ENCODE measurements around the gene SYS1. TPM values are rescaled to one million over a fixed set of nuclear protein-coding genes. Genes with fewer than 3 reads are reported as not detected.

Gene SYS1
- total and polyA plus RNA-seq, 2 of the 8 experiments (the other 6 are each of a cell fraction or from before 2014, with no cell fraction given), result 19.6 to 50.8 TPM

DNA sequence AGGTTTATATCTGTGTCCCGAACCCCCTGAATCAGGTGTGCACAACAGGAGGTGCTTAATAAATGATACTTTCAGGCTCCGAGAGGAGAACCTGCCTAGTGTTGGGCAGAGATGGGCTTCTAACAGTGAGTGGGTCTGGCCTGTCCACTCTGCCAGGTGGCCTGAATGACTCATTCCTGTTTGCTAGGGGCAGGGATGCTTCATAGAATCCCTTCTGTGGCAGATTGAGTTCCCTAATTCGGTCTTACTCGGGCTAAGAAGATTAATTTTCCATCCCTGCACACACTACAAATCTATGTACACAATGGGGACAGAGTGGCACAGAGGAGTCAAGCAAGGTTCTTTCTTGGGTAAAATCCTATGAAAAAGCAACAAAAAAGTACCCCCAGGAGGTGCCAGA, 34.5 kb upstream of the SYS1 start:
- DNase-seq (ENCODE audit: low read depth in 1 of 2, low spot score in 2 of 2), result no peak
- Histone ChIP-seq H4K8ac (ENCODE audit: extremely low read depth, insufficient read depth, low read length) (no peak overlapping the region; the same call in 1 of the 2 replicates), H3K14ac (ENCODE audit: insufficient read length) (no peak overlapping the region), H4K91ac (replicated peaks; ENCODE audit: insufficient read length, low read length) (no peak overlapping the region), H3K56ac (replicated peaks; ENCODE audit: insufficient read length, low read depth, low read length) (no peak overlapping the region), H3K79me1 (ENCODE audit: low read depth, low read length) (no peaks in the 10 kb centered on the region), H3K27me3 (replicated peaks in 1 of 4; ENCODE audit: control insufficient read depth in 3 of 4, extremely low read depth in 1 of 4, insufficient read depth in 3 of 4, low read length in 3 of 4) (no peaks in the 10 kb centered on the region), H3K36me3 (ENCODE audit: control insufficient read depth in 2 of 4, insufficient read depth in 4 of 4, low read length in 3 of 4) (peaks cover 8 to 51% (median 36%) of the 10 kb centered on the region in 4 experiments), H3K79me2 (ENCODE audit: control insufficient read depth in 1 of 2, insufficient read depth in 2 of 2, low read length in 2 of 2) (no peaks in the 10 kb centered on the region), H3K23ac (ENCODE audit: insufficient read length) (no peak overlapping the region), H4K20me1 (replicated peaks in 1 of 2; ENCODE audit: control insufficient read depth in 1 of 2, insufficient read depth in 2 of 2, low read length in 2 of 2) (peaks cover 1 to 4% of the 10 kb centered on the region in 2 experiments), H3K27ac (ENCODE audit: low read depth, low read length) (no peak overlapping the region), H3K9me3 (ENCODE audit: insufficient read depth in 2 of 2, low read depth in 1 of 2, low read length in 1 of 2) (no peaks in the 10 kb centered on the region), H3K9ac (replicated peaks in 1 of 4; ENCODE audit: extremely low read depth in 1 of 4, low read depth in 3 of 4, low read length in 3 of 4) (no peak overlapping the region), H3K23me2 (ENCODE audit: low read depth, low read length) (no peaks in the 10 kb centered on the region), H2BK5ac (ENCODE audit: low read depth, low read length) (no peak overlapping the region), H2AK5ac (ENCODE audit: low read depth, low read length) (no peak overlapping the region), H2BK12ac (ENCODE audit: low read depth, low read length) (no peak overlapping the region), H3K4me1 (replicated peaks in 1 of 4; ENCODE audit: control insufficient read depth in 3 of 4, insufficient read depth in 4 of 4, low read length in 3 of 4) (no peaks in the 10 kb centered on the region; a peak in 1 of 7 replicates), H2BK120ac (replicated peaks; ENCODE audit: low read depth, low read length) (no peak overlapping the region), H2BK15ac (ENCODE audit: low read length) (no peak overlapping the region), H3K4me3 (ENCODE audit: extremely low read depth in 1 of 4, insufficient read depth in 2 of 4, low read depth in 3 of 4, low read length in 4 of 4) (no peak overlapping the region), H3K4ac (replicated peaks; ENCODE audit: insufficient read length, low read depth, low read length) (no peak overlapping the region), H3K4me2 (ENCODE audit: insufficient read depth in 1 of 2, low read depth in 2 of 2, low read length in 2 of 2) (no peak overlapping the region), H4K5ac (ENCODE audit: insufficient read length, low read depth, low read length) (no peak overlapping the region), H2BK20ac (ENCODE audit: low read length) (no peak overlapping the region), H2AFZ (ENCODE audit: low read length) (no peak overlapping the region), H3K18ac (ENCODE audit: extremely low read depth, low read length) (no peak overlapping the region)
- WGBS, 2 experiments (ENCODE audit: extremely low coverage in 1 of 2, insufficient coverage in 1 of 2, insufficient read length in 1 of 2, insufficient replicate concordance in 2 of 2, low coverage in 1 of 2, low lambda C conversion rate in 2 of 2, missing lambda C conversion rate in 1 of 2), result 88% methylated on average over 4 of the region's 4 CpGs; no CpG with 5 or more reads in 1 of the 2 experiments
- CTCF ChIA-PET (ENCODE audit: partially characterized antibody), result interaction anchor here (1.4 to 2.1 kb wide), 6 partner anchors 10 to 109 kb away, joined by 3 to 10 read pairs (median 4); no protein-coding TSS in a partner anchor
- POLR2A ChIA-PET (ENCODE audit: partially characterized antibody), result interaction anchor here (1.2 kb wide), 1 partner anchor 19 kb away, joined by 4 read pairs; the partner anchor contains the start of gene SDC4
- FAIRE-seq, result no peak
- TF ChIP-seq SP2 (IDR thresholded peaks at IDR 0.05; ENCODE audit: low read length), result no peak
- no peak for TF ChIP-seq PHF8 (conservative IDR thresholded peaks at IDR 0.05; ENCODE audit: low read depth, low read length)
- TF ChIP-seq POLR2AphosphoS5 (IDR thresholded peaks at IDR 0.05; ENCODE audit: low read depth, low read length), result no peak
- TF ChIP-seq TEAD4 (IDR thresholded peaks at IDR 0.05; ENCODE audit: low read depth, low read length), result no peak
- TF ChIP-seq NANOG (IDR thresholded peaks at IDR 0.05; ENCODE audit: insufficient read depth, low read depth, low read length, poor library complexity, severe bottlenecking), result no peak
- TF ChIP-seq, protein P1, sequence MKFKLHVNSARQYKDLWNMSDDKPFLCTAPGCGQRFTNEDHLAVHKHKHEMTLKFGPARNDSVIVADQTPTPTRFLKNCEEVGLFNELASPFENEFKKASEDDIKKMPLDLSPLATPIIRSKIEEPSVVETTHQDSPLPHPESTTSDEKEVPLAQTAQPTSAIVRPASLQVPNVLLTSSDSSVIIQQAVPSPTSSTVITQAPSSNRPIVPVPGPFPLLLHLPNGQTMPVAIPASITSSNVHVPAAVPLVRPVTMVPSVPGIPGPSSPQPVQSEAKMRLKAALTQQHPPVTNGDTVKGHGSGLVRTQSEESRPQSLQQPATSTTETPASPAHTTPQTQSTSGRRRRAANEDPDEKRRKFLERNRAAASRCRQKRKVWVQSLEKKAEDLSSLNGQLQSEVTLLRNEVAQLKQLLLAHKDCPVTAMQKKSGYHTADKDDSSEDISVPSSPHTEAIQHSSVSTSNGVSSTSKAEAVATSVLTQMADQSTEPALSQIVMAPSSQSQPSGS (IDR thresholded peaks at IDR 0.05; ENCODE audit: low read length), result no peak
- TF ChIP-seq, protein P2, sequence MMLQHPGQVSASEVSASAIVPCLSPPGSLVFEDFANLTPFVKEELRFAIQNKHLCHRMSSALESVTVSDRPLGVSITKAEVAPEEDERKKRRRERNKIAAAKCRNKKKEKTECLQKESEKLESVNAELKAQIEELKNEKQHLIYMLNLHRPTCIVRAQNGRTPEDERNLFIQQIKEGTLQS (IDR thresholded peaks at IDR 0.05; ENCODE audit: insufficient read depth, low read depth, low read length), result no peak
- TF ChIP-seq SIRT6 (IDR thresholded peaks at IDR 0.05; ENCODE audit: low read length), result no peak
- TF ChIP-seq FOSL1 (IDR thresholded peaks at IDR 0.05; ENCODE audit: insufficient read depth, low read depth, low read length), result no peak
- TF ChIP-seq YY1 (IDR thresholded peaks at IDR 0.05; ENCODE audit: low read depth, low read length), result no peak

Measured in H1 (cell line).